Measurements from ENCODE around the gene VWA8. TPM values are rescaled to one million over a fixed set of nuclear protein-coding genes. Genes with fewer than 3 reads are reported as not detected.

Gene VWA8
- total and polyA plus RNA-seq, 2 of the 8 experiments (the other 6 are each of a cell fraction or from before 2014, with no cell fraction given), result 5.9 to 19.6 TPM

DNA sequence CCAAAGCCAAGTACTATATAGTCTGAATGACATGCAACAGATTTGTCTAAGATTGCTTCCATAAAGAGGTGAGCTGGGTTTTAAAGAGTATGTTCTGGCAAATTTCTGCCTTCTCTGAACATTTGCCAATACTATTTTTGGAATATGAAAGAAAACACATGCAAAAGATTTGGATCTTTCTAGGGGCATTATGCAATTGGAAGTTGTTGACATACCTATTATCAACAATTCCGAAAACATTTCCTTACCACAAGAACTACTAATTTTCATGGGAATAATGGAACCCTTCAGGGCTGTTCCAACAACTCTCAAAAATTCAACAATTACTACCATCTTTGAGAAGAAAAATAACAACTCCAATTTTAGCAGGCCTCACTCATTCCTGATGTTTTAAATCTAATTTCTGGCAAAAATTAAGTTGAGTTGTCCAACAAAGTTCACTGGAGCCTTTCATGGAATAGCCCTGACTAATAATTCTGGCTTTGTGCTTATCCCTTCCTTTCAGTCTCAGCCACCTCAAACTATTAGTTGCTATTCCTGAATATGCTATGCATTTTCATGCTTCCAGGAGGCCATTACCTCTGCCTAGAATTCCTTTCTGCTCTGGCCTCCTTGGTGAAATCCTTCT is 253.6 kb downstream of the VWA8 start (continued):
- TF ChIP-seq SP2 (IDR thresholded peaks at IDR 0.05; ENCODE audit: low read length) (no peak), SP4 (IDR thresholded peaks at IDR 0.05; ENCODE audit: low read length) (no peak), CREB1 (IDR thresholded peaks at IDR 0.05) (no peak), POU5F1 (IDR thresholded peaks at IDR 0.05; ENCODE audit: low read depth, low read length) (no peak), TAF7 (optimal IDR thresholded peaks at IDR 0.05; ENCODE audit: borderline replicate concordance, low read depth, low read length) (no peak), KDM5A (IDR thresholded peaks at IDR 0.05; ENCODE audit: low read length) (no peak)
